ENCODE measurements around the gene PIERCE2.
"Not testable (repeated sequence)": the region's sequence is repeated elsewhere in the genome, so short reads cannot be mapped to it uniquely, and the experiment has no call there.

The PIERCE2 gene

GRCh38 chr15:55434989-55435825, 26.9 kb downstream of the PIERCE2 start:
- no peak for DNase-seq (ENCODE audit: low read depth in 2 of 2)

GRCh38 chr15:55443141-55443540, 34.8 kb downstream of the PIERCE2 start:
- not testable (repeated sequence) for DNase-seq (ENCODE audit: low read depth in 2 of 2)

- DNase-seq (ENCODE audit: low read depth in 2 of 2) = not testable (repeated sequence)
Measured at GRCh38 chr15:55445936-55446335, 37.6 kb downstream of the PIERCE2 start.

GRCh38 chr15:55446379-55447029, 38.2 kb downstream of the PIERCE2 start:
- DNase-seq (ENCODE audit: low read depth in 2 of 2) = not testable (repeated sequence)

GRCh38 chr15:55447030-55447394, 38.7 kb downstream of the PIERCE2 start:
- DNase-seq (ENCODE audit: low read depth in 2 of 2) = not testable (repeated sequence)

- no peak for DNase-seq (ENCODE audit: low read depth in 2 of 2)
Measured at GRCh38 chr15:55457401-55458022, 49.2 kb downstream of the PIERCE2 start.

GRCh38 chr15:55461447-55461846, 53.2 kb downstream of the PIERCE2 start:
- DNase-seq (ENCODE audit: low read depth in 2 of 2) = no peak

GRCh38 chr15:55468321-55468720, 60.0 kb downstream of the PIERCE2 start:
- no peak for DNase-seq (ENCODE audit: low read depth in 2 of 2)

All from stimulated activated CD8-positive, alpha-beta memory T cell treated with anti-CD3 and anti-CD28 coated beads, Interleukin-7, amount 100 ng/mL, for 4 hours (primary cell).